AG10803 (cell line): ENCODE results near the gene SIK3.
A peak's percentile ranks its signal among the peaks of the same experiment; 100 is the strongest.

ENCODE experiments used
- DNase-seq: peaks from one replicate; pipeline ENCODE4 v3.0.0; 2010; ENCODE audit warnings: low read depth
- H3K4me3 ChIP-seq: 2 replicates; pipeline ENCODE4 v1.5.1; 2011; ENCODE audit warnings: mild to moderate bottlenecking, low read length, control low read depth
- TF ChIP-seq, protein P1 (sequence below): conservative IDR thresholded peaks from 2 replicates; pipeline ENCODE4 v1.5.1; 2011; ENCODE audit warnings: mild to moderate bottlenecking, low read length, control low read depth, inconsistent platforms

The SIK3 gene

GRCh38 chr11:116830184-116830912 is 267.9 kb downstream of the SIK3 start:
- no peak for DNase-seq
- H3K4me3 ChIP-seq = no peak overlapping the region
- TF ChIP-seq, protein P1, sequence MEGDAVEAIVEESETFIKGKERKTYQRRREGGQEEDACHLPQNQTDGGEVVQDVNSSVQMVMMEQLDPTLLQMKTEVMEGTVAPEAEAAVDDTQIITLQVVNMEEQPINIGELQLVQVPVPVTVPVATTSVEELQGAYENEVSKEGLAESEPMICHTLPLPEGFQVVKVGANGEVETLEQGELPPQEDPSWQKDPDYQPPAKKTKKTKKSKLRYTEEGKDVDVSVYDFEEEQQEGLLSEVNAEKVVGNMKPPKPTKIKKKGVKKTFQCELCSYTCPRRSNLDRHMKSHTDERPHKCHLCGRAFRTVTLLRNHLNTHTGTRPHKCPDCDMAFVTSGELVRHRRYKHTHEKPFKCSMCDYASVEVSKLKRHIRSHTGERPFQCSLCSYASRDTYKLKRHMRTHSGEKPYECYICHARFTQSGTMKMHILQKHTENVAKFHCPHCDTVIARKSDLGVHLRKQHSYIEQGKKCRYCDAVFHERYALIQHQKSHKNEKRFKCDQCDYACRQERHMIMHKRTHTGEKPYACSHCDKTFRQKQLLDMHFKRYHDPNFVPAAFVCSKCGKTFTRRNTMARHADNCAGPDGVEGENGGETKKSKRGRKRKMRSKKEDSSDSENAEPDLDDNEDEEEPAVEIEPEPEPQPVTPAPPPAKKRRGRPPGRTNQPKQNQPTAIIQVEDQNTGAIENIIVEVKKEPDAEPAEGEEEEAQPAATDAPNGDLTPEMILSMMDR = no peak

- H3K4me3 ChIP-seq = no peak within 1 kb of the TSS
- peak; percentile 32 for DNase-seq
- TF ChIP-seq, protein P1 = no peak
Observed at GRCh38 chr11:116829525-116830183, 268.6 kb downstream of the SIK3 start, which contains the start of gene APOC3. Gene APOC3 (plus strand): TSS chr11:116829907. CDS start chr11:116830583, 676 bp downstream.

GRCh38 chr11:116828632-116829524 is 269.4 kb downstream of the SIK3 start:
- TF ChIP-seq, protein P1 = no peak

GRCh38 chr11:116827461-116827860 is 270.8 kb downstream of the SIK3 start:
- H3K4me3 ChIP-seq = no peak overlapping the region
- TF ChIP-seq, protein P1 = no peak
- DNase-seq = no peak

More at GRCh38 chr11:116828632-116829524, 269.4 kb downstream of the SIK3 start:
- no peak for DNase-seq
- H3K4me3 ChIP-seq = no peak overlapping the region

DNA sequence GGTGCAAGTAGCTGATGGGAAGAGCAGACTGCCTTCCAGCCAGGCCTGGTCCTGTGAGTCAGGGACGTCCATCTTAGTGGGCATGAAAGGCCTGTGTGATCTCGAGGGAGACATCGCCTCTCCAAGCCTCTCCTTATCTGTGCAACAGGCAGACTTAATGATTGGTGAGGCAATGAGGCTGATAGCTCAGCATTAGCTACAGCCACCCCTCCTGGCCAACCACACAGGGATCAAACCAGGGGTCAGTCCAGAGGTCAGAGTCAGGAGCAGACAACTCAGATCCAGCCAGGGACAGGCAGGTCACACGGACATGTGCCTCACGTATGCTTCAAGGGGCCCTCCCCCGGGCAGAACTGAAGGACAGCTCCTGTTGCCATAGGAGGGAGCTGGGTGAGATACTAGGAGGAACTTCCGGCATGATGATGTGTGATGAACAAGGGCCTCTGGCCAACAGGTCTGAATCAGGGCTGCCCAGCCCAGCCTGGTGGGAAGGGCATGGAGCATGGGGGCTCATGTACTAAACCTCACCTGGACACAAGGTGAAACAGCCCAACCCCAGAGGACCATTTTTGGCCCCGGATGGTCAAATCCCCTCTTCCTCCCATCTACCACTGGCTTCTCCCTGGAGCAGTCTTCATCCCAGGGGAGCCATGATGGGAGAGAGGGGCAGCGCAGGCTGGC is 271.3 kb downstream of the SIK3 start:
- no peak overlapping the region for H3K4me3 ChIP-seq
- DNase-seq = no peak
- TF ChIP-seq, protein P1 = no peak

- no peak overlapping the region for H3K4me3 ChIP-seq
- TF ChIP-seq, protein P1 = no peak
- no peak for DNase-seq
Observed at GRCh38 chr11:116825854-116826750, 272.1 kb downstream of the SIK3 start.
